T-helper 2 cell (primary cell): ENCODE results near the gene HBP1.
A peak's percentile ranks its signal among the peaks of the same experiment; 100 is the strongest.
"Not testable (repeated sequence)": the region's sequence is repeated elsewhere in the genome, so short reads cannot be mapped to it uniquely, and the experiment has no call there.

ENCODE experiments used
- DNase-seq, 5 experiments: peaks; one replicate each; pipeline versions ENCODE4 v3.0.0 to v3.0.0-alpha.2; 2012 to 2022

The HBP1 gene

DNA sequence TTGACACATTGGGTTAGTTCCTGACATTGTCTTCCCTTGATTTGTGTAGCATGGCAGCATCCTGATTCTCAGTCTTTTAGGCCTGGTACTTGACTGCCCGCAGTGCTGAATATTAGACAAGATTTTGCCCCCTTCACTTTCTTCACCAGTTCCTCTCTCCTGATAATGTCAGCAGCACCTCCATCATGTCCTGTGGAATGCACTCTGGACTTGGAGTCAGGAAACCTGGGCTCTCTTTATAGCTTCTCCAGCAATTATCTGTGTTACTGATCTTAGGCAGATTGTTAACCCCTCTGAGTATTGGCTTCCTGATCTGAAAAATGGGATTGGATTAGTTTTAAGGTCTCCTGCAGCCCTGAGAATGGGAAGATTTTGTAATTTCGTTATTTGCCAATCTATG is 19.0 kb downstream of the HBP1 start:
- no peak for DNase-seq

DNA sequence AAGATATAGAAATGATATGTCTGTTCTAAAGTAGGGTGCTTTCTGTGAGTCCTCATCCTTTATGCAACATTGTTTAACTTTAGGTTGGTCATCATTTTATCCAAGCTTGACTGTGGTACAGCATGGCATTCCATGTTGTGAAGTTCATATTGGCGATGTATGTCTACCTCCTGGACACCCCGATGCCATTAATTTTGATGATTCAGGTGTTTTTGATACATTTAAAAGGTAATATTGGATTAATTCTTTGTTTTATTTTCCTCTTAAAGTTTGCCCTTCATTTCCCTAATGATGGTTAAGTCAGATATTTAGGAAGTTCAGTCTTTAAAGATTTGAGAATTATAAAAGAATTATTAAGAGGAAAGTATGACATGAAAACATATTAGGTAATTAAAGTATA is 21.3 kb downstream of the HBP1 start:
- DNase-seq, result no peak

DNA sequence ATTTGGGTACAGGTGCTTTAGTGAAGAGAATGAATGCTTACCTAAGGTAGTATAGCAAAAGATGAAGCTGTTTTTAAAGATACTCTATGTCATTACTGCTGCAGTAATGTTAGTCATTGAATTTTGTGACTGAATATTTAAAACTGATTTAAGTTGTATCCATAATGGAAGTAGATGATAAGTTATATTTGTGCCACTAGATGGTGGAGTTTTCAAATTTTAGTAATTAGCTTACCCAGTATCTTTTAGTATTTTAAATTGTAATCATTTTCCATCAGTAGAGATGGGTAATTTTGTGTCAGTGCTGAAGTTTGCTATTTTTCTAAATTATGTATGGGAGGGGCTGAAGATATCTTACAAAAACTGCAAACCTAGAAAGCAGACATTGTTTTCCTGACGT is 25.2 kb downstream of the HBP1 start:
- DNase-seq, result no peak

DNA sequence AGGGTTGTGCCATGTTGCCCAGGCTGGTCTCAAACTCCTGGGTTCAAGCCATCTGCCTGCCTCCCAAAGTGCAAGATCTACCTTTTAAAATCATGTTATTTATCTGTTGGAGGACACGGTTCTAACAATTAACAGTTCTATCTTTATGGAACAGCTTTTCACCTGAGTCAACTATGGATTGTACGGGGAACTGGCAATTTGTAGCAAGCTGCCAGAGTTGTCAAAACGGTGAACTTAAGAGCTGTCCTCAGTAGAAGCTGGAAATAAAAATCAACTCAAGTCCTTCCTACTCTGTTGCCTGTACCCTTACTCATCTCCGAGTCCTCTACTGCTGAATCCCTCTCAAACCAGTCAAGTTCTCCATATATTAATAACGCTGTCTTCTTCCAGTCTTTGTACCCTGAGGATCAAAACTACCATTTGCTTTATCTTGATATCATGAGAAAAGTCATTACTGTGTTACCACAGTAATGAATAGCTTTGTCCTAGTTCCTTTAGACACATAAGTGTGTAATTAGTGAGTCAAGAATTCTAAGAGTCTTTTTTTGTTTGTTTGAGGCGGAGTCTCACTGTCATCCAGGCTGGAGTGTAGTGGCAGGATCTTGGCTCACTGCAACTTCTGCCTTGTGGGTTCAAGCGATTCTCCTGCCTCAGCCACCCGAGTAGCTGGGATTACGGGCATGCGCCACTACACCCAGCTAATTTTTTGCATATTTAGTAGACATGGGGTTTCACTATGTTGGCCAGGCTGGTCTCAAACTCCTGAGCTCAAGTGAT is 28.2 kb downstream of the HBP1 start:
- no peak for DNase-seq

DNA sequence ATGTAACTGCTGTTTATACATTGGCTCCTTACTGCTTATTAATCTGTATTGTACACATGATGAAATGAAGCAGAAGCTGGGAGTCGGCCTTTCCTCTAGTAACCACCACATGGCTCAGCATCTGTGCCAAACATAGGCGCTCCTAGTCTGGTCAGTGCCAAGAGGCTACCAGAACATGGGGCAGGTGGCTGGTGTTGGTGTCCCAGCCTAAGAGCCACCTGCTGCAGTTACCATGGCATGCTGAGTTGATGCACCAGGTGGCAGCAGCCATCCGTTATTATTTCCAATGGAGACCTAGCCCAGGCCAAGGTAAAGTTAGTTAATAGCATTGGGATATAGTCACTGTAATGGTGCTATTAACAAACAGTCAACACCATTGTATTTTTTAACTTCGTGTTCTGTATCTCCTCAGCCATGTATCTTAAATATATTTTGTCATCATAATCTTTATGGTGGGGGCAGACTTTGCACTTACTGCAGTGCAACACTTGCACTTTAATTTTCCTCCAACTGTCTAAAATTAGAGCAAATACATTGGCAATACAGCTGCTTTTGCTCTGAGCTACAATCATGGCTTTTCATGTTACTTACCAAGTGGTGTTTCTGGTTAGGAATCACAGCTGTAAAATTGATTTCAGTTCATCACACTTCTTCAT is 33.1 kb downstream of the HBP1 start:
- peak in 2 of 5 experiments; percentile 8 to 22 for DNase-seq

DNA sequence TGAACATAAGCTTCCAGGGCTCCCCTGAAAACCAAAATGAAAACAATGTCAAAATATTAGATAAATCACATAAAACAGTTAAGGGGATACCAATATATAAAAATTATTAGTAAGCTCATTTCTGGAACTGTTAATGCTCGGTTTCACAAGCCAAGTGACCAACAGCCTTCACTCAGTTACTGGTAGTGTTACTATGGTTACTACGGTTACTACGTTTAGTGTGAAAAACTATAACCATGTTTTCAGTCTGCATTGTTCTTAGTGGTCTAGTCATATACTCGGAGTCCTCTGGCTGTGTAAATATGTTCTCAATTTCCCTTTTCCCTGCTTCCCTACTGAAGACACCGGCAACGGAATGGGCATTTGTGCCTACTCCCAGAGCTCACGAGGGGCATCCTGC is 34.8 kb downstream of the HBP1 start:
- DNase-seq, result no peak

DNA sequence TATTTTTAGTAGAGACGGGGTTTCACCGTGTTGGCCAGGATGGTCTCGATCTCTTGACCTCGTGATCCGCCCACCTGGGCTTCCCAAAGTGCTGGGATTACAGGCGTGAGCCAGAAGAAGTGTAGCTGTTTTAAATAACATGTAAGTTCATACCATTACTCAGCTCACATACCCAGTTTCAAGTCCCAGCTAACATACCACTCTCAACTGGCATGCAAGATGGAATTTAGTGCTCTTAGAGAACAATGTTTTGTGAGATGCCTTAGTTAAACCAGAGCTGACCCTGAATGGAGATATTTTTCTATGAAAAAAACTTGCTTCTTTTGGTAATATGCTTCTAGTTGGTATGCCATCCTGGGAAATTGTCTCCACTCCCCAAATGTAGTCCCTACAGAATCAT is 37.3 kb downstream of the HBP1 start:
- DNase-seq, result no peak

DNA sequence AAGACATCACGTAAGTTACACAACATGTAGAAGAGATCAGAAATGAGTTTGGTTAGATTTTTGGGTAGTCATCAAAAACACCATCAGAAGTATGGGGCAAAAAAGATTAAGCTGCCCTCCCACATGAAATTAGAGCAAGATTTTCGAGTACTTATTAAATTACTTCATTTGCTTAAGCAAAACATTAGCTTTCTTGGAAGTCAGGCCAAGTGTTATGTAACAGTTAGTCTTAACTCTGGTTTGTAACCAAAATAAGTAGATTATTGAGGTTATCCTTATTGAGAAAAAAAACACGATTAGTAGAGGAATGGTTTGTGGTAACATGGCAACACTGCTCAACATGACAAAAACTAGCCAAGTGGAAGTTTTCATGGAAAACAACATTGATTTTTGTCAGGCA is 37.9 kb downstream of the HBP1 start:
- DNase-seq, result no peak

DNA sequence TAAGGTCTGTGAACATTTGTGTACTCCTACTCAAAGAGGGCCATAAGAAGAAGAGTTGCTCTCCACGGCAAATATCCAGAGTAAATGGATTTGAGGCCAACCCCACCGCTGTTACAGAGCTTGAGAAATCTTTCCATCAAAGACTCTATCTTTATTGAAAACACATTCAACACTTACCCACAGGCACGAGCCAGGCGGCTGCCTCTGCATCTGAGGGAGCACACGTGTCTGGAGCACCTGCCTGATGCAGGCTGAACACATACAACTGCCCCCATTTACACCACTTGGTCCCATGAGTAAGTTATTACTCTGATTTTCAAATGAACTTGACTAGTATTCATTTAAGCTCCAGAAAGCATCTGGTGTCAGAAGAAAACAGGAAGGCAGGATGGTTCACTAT is 38.7 kb downstream of the HBP1 start:
- no peak for DNase-seq

DNA sequence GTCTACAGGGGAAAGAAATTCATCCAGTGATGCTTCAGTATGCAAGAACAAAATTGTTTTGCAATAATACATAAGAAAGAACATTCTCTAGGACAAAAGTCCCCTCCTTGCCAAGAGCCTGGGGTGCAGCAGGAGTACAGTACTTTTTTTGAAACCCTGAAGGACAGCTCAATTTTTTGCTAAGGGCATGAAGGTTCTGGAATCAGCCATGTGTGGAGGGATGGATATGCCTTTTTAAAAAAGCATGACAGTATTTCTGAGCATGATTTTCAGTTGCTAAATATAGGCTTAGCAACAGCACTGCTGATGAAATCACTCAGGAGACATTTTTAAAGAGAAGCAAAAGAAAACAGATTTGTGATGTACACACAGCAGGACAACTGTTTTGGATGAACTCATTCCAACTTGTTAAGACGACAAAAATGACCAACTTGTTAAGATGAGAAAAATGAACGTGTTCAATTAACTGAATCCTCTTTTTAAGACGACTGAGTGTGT is 39.3 kb downstream of the HBP1 start:
- no peak for DNase-seq

DNA sequence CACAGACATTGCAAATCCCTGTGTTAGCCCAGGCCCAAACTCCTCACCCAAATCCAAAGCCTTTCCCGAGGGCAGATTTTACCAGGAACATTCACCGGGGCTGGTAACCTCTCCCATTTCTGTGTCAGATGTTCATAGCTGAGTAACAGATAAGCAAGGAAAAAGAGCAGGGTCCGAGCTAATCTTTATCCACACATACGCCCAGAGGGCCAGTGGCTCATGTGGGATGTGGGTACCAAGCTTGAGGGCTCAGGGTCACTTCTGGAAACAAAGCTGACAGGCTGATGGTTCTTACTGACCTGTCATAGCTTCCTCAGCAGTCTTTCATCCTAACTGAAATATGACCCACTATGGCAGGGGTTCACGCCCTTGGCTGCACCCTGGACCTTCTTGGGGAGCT is 39.8 kb downstream of the HBP1 start:
- no peak for DNase-seq

DNA sequence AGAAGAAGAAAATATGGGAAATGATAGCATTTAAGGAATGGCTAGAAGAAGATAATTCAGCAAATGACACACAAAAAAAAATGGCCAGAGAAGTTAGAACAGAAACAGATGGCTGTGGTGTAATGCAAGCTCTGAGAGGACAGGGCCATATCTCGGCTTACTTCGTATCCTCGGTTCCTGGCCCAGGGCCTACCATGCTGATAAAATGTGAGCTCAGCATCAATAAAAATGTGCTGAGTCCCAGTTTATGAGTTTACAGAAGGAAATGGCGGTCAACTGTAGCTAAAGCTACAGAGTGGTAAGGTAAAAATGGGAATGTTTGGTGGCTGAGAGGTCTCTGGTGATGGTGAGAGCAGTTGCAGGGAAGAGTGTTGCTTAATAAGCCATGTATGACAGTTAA is 40.8 kb downstream of the HBP1 start:
- DNase-seq, result no peak

DNA sequence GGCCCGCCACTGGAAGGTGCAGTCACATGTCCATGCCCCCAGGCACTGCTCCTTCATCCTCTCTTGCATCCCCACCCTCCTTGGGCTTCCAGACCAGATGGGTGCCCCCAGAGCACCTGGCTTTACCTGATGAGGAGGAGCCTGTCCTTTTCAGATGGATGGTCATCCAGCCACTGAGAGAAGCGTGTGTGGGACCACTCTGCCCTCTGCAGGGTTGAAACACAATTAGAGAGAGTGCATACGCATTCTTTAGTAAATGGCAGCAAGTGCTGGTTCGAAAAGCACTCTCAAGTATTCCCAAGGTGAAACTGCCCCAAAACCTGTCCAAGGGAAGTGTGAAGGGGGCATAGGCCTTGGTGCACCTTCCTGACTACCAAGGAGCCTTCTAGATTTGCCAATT is 41.6 kb downstream of the HBP1 start:
- no peak for DNase-seq

DNA sequence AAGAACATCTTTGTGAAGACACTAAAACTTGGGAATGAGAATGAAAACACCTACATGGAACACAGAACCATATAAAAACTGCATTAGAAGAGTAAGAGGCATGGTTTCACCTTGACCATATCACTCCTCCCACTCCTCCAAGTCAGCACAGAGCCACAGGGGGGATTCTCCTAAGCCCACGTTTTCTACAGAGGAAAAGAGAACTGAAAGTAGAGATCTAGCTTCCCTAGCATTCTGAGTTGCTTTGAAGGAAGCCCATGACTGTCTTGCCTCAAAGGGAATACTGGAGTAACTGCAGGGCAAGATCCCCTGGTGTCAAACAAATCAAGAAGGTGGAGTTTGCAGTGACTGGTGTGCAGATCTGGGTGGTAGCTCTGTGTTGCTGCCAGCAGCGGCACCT is 43.9 kb downstream of the HBP1 start:
- DNase-seq, result no peak

DNA sequence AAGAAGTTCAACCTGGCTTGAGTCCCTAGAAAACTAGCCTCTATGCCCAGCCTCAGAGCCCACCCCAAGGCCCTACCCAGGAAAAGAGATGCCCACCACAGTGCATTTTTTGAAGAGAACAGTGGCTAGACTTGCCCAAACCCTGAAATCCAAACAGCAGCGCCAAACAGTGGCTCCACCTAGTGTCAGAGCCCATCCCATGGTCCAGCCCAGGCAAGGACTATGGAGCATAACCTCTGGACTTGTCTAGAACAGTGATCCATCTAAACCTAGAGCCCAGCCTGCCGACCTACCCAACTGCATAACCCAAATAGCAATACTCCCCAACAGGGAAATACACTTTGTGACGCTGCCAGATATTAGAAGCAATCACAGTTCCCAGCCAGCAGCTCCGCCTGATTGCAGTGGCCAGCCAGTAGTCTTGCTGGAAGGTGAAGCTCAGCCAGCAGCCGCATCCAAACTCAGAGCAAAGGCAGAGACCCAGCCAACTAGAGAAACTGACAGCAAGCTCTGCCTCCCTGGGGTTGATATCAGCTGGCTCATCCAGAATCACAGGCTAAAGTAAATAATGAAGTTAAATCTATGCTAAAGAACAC is 44.5 kb downstream of the HBP1 start:
- DNase-seq, result no peak

DNA sequence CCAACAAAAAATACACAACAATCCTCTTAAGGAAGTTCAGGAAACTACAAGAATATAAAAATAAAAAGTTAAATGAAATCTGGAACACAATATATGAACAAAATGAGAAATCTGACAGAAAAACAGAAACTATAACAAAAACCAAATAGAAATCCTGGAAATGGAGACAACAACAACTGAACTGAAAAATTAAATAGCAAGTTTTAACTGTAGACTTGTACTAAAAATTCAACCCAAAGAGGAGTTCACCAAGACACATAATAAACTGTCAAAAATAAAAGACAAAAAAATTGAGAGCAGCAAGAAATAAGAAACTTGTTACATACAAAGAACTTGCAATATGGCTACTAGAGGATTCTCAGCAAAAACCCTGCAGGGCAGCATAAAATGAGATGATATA is 45.1 kb downstream of the HBP1 start:
- no peak for DNase-seq

DNA sequence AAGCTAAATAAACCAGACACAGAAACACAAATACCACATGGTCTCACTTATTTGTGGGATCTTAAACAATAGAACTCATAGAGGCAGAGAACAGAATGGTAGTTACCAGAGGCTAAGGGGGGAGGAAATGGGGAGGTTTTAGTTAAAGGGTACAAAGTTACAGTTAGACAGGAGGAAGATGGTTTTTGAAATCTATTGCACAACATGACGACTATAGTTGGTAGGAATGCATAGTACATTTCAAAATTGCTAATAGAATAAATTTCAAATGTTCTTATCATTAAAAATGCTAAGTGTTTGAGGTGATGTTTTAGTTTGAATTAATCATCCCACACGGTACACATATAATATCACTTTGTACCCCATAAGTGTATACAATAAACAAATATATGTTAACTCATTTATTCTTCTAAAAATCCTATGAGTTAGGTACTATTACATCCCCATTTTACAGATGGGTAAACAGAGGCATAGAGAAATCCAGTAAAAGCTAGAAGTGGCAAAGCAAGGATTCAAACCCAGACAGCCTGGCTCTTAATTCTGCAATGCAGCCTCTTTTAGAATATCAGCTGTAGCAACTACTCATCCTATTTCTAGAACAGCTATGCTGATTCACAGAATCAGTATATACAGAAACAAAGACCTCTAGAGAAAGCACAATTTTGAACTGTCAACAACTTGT is 50.9 kb downstream of the HBP1 start:
- no peak for DNase-seq

DNA sequence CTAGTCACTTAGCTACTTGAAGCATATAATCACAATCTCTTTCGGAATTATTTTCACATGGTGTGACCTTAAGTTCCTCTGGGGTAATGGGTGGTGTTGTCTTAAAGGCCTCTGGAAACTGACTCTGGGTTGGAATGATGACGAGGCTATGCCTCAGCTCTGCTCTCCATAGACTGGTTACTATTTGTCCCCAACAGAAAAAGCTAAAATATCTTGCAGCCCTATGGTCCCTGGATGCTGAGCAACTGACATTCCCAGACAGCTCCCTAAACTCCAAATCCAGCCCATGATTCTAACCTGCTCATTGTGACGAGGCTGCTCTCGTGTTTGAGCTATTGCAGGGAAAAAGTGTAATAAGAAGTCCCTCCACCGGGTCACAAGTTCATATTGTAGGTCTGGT is 51.6 kb downstream of the HBP1 start:
- DNase-seq, result no peak

DNA sequence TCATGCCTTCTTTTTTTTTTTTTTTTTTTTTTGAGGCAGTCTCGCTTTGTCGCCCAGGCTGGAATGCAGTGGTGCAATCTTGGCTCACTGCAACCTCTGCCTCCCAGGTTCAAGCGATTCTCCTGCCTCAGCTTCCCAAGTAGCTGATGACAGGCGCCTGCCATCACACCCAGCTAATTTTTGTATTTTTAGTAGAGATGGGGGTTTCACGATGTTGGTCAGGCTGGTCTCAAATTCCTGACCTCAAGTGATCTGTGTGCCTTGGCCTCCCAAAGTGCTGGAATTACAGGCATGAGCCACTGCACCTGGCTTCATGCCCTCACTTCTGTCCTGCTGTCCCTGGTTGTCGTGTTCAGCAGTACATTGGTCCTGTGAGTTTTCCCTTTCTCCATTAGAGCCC is 52.0 kb downstream of the HBP1 start:
- not testable (repeated sequence) for DNase-seq

DNA sequence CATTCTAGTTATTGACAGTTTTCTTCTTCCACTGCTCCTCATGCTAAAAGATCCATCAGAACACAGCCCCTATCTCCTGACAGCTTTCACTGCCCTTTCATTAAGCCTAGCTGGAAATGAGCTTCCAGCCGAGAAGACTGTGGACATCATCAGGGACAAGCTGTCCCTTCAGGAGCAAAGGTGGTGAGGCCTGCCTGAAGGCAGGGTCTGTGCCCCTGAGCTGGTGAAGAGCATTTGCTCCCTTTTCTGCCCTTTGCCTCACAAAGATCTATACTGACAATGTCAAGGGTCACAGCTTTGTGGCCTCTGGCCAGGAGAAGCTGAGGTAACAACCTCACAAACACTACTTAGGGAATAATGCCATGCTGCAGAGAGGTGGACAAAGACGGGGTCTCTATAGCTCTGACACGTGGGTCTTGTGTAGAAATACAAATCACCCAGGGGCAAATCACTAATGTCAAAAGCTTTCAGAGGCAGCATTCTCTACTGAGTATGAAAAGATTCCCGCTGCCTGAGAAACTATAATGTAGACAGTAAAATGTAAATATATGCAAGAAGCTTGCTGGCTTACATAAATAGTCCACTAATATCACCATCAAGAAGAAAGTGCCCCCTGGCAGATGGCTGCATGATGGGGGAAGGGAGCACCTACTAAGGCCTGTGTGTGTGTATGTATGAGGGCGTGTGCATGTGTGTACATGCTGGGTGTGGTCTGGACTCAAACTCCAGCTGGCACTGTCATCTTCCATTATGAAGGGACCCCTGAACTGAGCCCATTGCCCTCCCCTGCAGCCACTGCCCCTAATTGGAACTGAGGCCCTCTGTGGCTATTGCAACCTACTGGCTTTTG is 55.8 kb downstream of the HBP1 start:
- no peak for DNase-seq

DNA sequence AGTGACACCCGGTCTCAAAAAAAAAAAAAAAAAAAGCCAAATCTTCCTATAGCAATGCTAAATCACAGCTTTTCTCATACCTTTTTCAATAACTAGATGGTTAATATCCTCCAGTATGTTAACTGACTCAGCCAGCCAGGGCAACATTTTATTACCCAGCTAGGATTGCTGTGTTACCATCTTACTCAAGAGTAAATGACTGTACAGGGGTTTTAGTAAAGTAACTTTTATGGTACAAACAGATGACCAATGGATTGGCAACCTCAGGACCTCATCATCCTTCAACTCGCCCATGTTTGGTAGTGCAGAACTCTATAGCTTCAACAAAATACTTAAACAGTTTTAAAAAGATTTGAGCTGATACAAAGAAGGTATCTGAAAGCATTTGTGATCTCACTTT is 59.5 kb downstream of the HBP1 start:
- no peak for DNase-seq

DNA sequence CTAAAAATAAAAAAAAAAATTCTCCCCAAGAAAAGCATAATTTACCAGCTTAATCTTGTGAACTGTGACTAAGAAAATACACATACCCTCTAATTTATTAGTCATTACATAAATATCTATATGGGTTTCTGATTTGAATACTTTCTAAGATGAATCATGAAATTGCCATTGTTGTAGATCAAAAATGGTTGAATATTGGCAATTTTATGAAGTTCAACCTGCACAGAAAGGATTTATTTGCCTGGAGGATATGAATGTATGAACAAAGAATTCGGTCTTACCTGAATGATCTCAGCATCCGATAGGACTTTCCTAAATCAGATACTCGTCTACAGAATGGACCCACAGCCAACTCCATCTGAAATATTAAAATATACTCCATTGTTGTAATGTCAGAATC is 61.5 kb downstream of the HBP1 start:
- DNase-seq, result no peak
